GM23248 (cell line): ENCODE results near the gene TNS3. TPM values are rescaled to one million over a fixed set of nuclear protein-coding genes. Genes with fewer than 3 reads are reported as not detected.

ENCODE experiments used
- DNase-seq: peaks from one replicate; pipeline ENCODE4 v3.0.0-alpha.2; 2015
- H2AFZ ChIP-seq: fragments of 200-600 bp; sonication (generic); 2 replicates; pipeline ENCODE4 v1.6.1; 2016; ENCODE audit warnings: antibody characterized with exemption
- H3F3A ChIP-seq: fragments of 200-600 bp; sonication (generic); 2 replicates; pipeline ENCODE4 v1.6.1; 2016; ENCODE audit warnings: mild to moderate bottlenecking, antibody characterized with exemption, mixed run types; ENCODE audit not compliant: insufficient read depth
- H3K27ac ChIP-seq: fragments of 200-600 bp; sonication (generic); 2 replicates; pipeline ENCODE4 v1.5.1; 2016; ENCODE audit warnings: mild to moderate bottlenecking
- H3K27me3 ChIP-seq: fragments of 200-600 bp; sonication (generic); replicated peaks from 2 replicates; pipeline ENCODE4 v1.6.1; 2016; ENCODE audit warnings: mild to moderate bottlenecking; ENCODE audit not compliant: insufficient read depth
- H3K36me3 ChIP-seq: fragments of 200-600 bp; sonication (generic); 2 replicates; pipeline ENCODE4 v1.6.1; 2016; ENCODE audit warnings: low read depth, mild to moderate bottlenecking
- H3K4me1 ChIP-seq: fragments of 200-600 bp; sonication (generic); 2 replicates; pipeline ENCODE4 v1.6.1; 2016; ENCODE audit warnings: mild to moderate bottlenecking; ENCODE audit not compliant: insufficient read depth
- H3K4me2 ChIP-seq: fragments of 200-600 bp; sonication (generic); one replicate; pipeline ENCODE4 v1.6.1; 2016; ENCODE audit warnings: mild to moderate bottlenecking; ENCODE audit not compliant: unreplicated experiment
- H3K4me3 ChIP-seq: fragments of 200-600 bp; sonication (generic); 2 replicates; pipeline ENCODE4 v1.5.1; 2016; ENCODE audit warnings: mild to moderate bottlenecking
- H3K79me2 ChIP-seq: fragments of 200-600 bp; sonication (generic); 2 replicates; pipeline ENCODE4 v1.6.1; 2016; ENCODE audit warnings: mild to moderate bottlenecking; ENCODE audit not compliant: insufficient read depth
- H3K9ac ChIP-seq: fragments of 200-600 bp; sonication (generic); 2 replicates; pipeline ENCODE4 v1.6.1; 2016; ENCODE audit warnings: mild to moderate bottlenecking
- H3K9me2 ChIP-seq: fragments of 200-600 bp; sonication (generic); 2 replicates; pipeline ENCODE4 v1.6.1; 2016; ENCODE audit warnings: mixed run types, mild to moderate bottlenecking, moderate library complexity; ENCODE audit not compliant: insufficient read depth
- H3K9me3 ChIP-seq: fragments of 200-600 bp; sonication (generic); one replicate; pipeline ENCODE4 v1.6.1; 2017; ENCODE audit warnings: low read depth
- H4K20me1 ChIP-seq: fragments of 200-600 bp; sonication (generic); 2 replicates; pipeline ENCODE4 v1.6.0; 2016; ENCODE audit not compliant: insufficient read depth
- EZH2 ChIP-seq: fragments of 200-600 bp; sonication (generic); IDR thresholded peaks from 2 replicates; pipeline ENCODE4 v1.6.1; 2018; ENCODE audit warnings: antibody characterized with exemption, mild to moderate bottlenecking; ENCODE audit not compliant: insufficient read depth, poor library complexity, severe bottlenecking
- EZH2phosphoT487 ChIP-seq: fragments of 200-600 bp; sonication (generic); IDR thresholded peaks from 2 replicates; pipeline ENCODE4 v1.6.1; 2018; ENCODE audit warnings: antibody characterized with exemption, moderate library complexity, mild to moderate bottlenecking, low read depth; ENCODE audit not compliant: insufficient read depth
- WGBS, 2 experiments: methylation state at CpG; one replicate each; pipeline ENCODE4 v1.1.6; 2015 to 2017; ENCODE audit warnings: low lambda C conversion rate in 2 of 2, low coverage in 1 of 2; ENCODE audit errors: missing lambda C conversion rate in 2 of 2; 5-methylcytosine and 5-hydroxymethylcytosine counted together
- in situ Hi-C: fragments of 300-500 bp; cut with MboI; formaldehyde crosslinking; loops from 2 replicates; pipeline ENCODE4 v1.15.0; 2020
- polyA plus RNA-seq: library from polyadenylated mRNA; unstranded; fragments of >200 nt; fragmentation: Nextera tagmentation; extraction: Ambion mirVana; gene quantifications from 2 replicates; pipeline ENCODE4 v1.2.1, GENCODE V29; 2016
- total RNA-seq: library from RNA; depleted of rRNA; stranded (reverse); fragments of >200 nt; shearing (Covaris generic); gene quantifications from 2 replicates; pipeline ENCODE4 v1.2.3, GENCODE V29; 2014

Gene TNS3
- total and polyA plus RNA-seq, 2 experiments from 2014 or later = 18.6 to 47.0 TPM

GRCh38 chr7:47433564-47433895, 148.4 kb downstream of the TNS3 start:
- in situ Hi-C loops = loop anchor here (10.0 kb wide), 1 partner anchor 381 kb away; no protein-coding TSS in a partner anchor
- no peaks in the 10 kb centered on the region for H3K27me3 ChIP-seq
- no peak overlapping the region for H2AFZ ChIP-seq
- H3K4me1 ChIP-seq = peaks cover 4% of the 10 kb centered on the region
- TF ChIP-seq EZH2phosphoT487 (no peak), EZH2 (no peak)
- H3K9me2 ChIP-seq = no peaks in the 10 kb centered on the region
- H3K4me2 ChIP-seq = no peak overlapping the region
- H3K27ac ChIP-seq = no peak overlapping the region
- H3K4me3 ChIP-seq = no peak overlapping the region
- peaks cover 6% of the 10 kb centered on the region for H3K79me2 ChIP-seq
- no peaks in the 10 kb centered on the region for H4K20me1 ChIP-seq
- no peaks in the 10 kb centered on the region for H3K9me3 ChIP-seq
- no peaks in the 10 kb centered on the region for H3F3A ChIP-seq
- no peak for DNase-seq
- no peak overlapping the region for H3K9ac ChIP-seq
- no peaks in the 10 kb centered on the region for H3K36me3 ChIP-seq
- 85 to 92% methylated on average over 2 of the region's 2 CpGs for WGBS, 2 experiments

GRCh38 chr7:47432671-47433563, 149.0 kb downstream of the TNS3 start:
- in situ Hi-C loops = loop anchor here (10.0 kb wide), 1 partner anchor 382 kb away; no protein-coding TSS in a partner anchor
- Histone ChIP-seq H3K9me2 (no peaks in the 10 kb centered on the region), H3K4me1 (peaks cover 4% of the 10 kb centered on the region), H3K9me3 (no peaks in the 10 kb centered on the region), H3F3A (no peaks in the 10 kb centered on the region), H4K20me1 (no peaks in the 10 kb centered on the region), H3K36me3 (no peaks in the 10 kb centered on the region), H3K4me3 (no peak overlapping the region), H3K79me2 (peaks cover 6% of the 10 kb centered on the region), H2AFZ (no peak overlapping the region), H3K9ac (no peak overlapping the region), H3K27ac (no peak overlapping the region), H3K27me3 (no peaks in the 10 kb centered on the region), H3K4me2 (no peak overlapping the region)
- 74 to 77% methylated on average over 17 of the region's 17 CpGs for WGBS, 2 experiments
- no peak for DNase-seq
- no peak for TF ChIP-seq EZH2phosphoT487
- TF ChIP-seq EZH2 = no peak

GRCh38 chr7:47430422-47430821, 151.5 kb downstream of the TNS3 start:
- H2AFZ ChIP-seq = no peak overlapping the region
- in situ Hi-C loops = loop anchor here (10.0 kb wide), 1 partner anchor 384 kb away; no protein-coding TSS in a partner anchor
- peaks cover 9% of the 10 kb centered on the region; the same call in 1 of the 2 replicates for H3K36me3 ChIP-seq
- H3K4me3 ChIP-seq = no peak overlapping the region
- 85 to 89% methylated on average over 6 of the region's 6 CpGs for WGBS, 2 experiments
- H3K27ac ChIP-seq = no peak overlapping the region
- DNase-seq = no peak
- no peak for TF ChIP-seq EZH2phosphoT487
- TF ChIP-seq EZH2 = no peak
- H3K4me2 ChIP-seq = no peak overlapping the region
- H3K79me2 ChIP-seq = peaks cover 6% of the 10 kb centered on the region; the same call in 1 of the 2 replicates
- H4K20me1 ChIP-seq = no peaks in the 10 kb centered on the region
- no peaks in the 10 kb centered on the region for H3F3A ChIP-seq
- H3K9me3 ChIP-seq = no peaks in the 10 kb centered on the region
- H3K9me2 ChIP-seq = no peaks in the 10 kb centered on the region
- H3K9ac ChIP-seq = no peak overlapping the region
- no peaks in the 10 kb centered on the region for H3K27me3 ChIP-seq
- H3K4me1 ChIP-seq = no peaks in the 10 kb centered on the region

- in situ Hi-C loops = no loop called here
- Histone ChIP-seq H3K4me3 (no peak overlapping the region), H3K27ac (no peak overlapping the region), H3K36me3 (peaks cover 17% of the 10 kb centered on the region; the same call in 1 of the 2 replicates), H3F3A (no peaks in the 10 kb centered on the region), H3K27me3 (no peaks in the 10 kb centered on the region), H3K9ac (no peak overlapping the region), H3K79me2 (peaks cover 6% of the 10 kb centered on the region; the same call in 1 of the 2 replicates), H3K4me2 (no peak overlapping the region), H3K9me2 (no peaks in the 10 kb centered on the region), H4K20me1 (no peaks in the 10 kb centered on the region), H3K4me1 (no peaks in the 10 kb centered on the region), H2AFZ (no peak overlapping the region), H3K9me3 (no peaks in the 10 kb centered on the region)
- WGBS, 2 experiments = 91 to 92% methylated on average over 9 to 10 of the region's 10 CpGs
- no peak for DNase-seq
- TF ChIP-seq EZH2 = no peak
- no peak for TF ChIP-seq EZH2phosphoT487
Measured at GRCh38 chr7:47428768-47429472, 153.0 kb downstream of the TNS3 start.
